ENCODE measurements around the gene CELF4.

The CELF4 gene

DNA sequence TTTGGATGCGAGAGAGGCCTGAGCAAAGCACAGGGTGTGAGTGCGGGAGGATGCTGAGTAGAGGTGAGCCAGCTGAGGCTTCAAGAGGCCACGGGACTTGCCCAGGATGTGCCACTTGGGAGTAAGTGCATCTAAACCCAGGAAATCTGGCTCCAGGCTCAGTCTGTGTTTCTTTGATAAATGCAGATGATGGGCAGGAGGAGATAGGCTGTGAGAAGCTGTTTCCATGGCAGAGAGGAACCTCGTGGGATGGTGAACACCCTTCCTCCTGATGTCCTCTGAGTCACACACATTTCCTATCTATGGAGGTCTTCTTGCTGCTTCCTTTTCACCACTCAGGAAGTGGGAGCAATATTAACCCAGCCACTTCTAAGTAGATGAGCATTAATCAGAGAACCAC is 38.4 kb upstream of the CELF4 start:
- TF ChIP-seq, protein P1, sequence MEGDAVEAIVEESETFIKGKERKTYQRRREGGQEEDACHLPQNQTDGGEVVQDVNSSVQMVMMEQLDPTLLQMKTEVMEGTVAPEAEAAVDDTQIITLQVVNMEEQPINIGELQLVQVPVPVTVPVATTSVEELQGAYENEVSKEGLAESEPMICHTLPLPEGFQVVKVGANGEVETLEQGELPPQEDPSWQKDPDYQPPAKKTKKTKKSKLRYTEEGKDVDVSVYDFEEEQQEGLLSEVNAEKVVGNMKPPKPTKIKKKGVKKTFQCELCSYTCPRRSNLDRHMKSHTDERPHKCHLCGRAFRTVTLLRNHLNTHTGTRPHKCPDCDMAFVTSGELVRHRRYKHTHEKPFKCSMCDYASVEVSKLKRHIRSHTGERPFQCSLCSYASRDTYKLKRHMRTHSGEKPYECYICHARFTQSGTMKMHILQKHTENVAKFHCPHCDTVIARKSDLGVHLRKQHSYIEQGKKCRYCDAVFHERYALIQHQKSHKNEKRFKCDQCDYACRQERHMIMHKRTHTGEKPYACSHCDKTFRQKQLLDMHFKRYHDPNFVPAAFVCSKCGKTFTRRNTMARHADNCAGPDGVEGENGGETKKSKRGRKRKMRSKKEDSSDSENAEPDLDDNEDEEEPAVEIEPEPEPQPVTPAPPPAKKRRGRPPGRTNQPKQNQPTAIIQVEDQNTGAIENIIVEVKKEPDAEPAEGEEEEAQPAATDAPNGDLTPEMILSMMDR (IDR thresholded peaks at IDR 0.05; ENCODE audit: low read depth, low read length) = no peak
- no peak for DNase-seq (ENCODE audit: low read depth, low spot score)
- no peak overlapping the region for H3K4me3 ChIP-seq (ENCODE audit: low read depth, low read length)
- in situ Hi-C loops (cut with HindIII; ENCODE audit: low sequenced_read_pairs) = no loop called here

DNA sequence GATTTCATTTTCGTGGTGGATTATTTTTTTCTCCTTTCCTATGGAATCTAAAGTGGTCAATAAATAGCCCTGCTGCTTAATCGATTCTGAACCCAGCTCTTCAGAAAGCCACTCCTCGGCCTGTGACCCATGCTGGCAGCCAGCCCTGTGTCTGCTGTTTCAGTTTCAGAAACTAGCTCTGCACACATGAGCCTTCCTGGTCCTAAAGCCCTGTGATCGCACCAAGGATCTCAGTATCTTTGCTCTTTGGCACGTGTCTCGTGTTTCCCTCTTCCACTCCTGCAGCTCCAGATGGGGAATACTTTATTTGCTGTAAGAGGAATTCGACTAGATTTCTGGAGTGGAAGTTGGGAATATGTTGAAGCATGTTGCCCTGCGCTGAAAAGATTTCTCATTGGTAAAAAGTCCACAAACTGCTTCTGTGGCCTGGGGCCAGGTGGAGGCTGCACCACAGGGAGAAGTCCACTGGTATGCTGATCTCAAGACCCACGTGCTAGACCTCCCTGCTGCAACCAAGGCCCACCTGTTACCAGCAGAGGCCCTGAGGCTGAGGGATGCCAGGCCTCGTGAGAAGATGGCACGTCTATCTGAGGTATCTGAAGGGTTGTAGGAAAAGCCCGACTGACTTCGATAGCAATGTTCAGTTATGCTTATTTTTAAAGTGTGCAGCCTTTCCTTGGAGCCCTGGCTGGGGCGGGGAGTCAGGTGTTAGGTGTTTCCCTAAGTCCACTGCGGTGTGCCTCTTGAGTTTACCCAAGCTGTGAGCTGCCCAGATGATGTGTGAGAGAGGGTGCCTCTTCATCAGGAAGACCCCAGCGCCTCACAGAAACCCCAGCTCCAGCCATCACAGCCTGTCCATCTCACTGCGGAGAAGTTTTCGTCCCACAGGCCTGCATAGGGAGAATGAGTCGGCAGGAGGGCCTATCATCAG is 33.6 kb upstream of the CELF4 start:
- TF ChIP-seq, protein P1 (IDR thresholded peaks at IDR 0.05; ENCODE audit: low read depth, low read length) = no peak
- no peak for DNase-seq (ENCODE audit: low read depth, low spot score)
- H3K4me3 ChIP-seq (ENCODE audit: low read depth, low read length) = no peak overlapping the region
- in situ Hi-C loops (cut with HindIII; ENCODE audit: low sequenced_read_pairs) = no loop called here

DNA sequence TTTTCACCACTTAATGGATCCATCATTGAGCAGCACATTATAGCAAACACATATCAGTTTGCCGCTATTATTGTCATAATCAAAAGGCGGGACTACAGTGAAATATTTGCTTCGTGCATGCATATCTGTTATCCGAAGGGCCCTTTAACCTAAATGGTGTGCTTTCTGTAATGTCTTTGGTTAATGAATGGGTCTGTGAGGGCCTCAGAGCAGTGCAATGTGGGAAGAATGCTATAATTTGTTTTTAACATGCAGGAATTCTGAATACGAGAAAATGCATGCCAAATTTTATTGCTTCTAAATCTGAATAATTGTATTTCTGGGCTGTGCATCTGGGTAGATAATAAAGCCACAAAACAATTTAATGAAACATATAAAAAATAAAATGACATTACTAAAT is 32.8 kb upstream of the CELF4 start:
- TF ChIP-seq, protein P1 (IDR thresholded peaks at IDR 0.05; ENCODE audit: low read depth, low read length) = no peak
- DNase-seq (ENCODE audit: low read depth, low spot score) = no peak
- in situ Hi-C loops (cut with HindIII; ENCODE audit: low sequenced_read_pairs) = no loop called here
- H3K4me3 ChIP-seq (ENCODE audit: low read depth, low read length) = no peak overlapping the region

DNA sequence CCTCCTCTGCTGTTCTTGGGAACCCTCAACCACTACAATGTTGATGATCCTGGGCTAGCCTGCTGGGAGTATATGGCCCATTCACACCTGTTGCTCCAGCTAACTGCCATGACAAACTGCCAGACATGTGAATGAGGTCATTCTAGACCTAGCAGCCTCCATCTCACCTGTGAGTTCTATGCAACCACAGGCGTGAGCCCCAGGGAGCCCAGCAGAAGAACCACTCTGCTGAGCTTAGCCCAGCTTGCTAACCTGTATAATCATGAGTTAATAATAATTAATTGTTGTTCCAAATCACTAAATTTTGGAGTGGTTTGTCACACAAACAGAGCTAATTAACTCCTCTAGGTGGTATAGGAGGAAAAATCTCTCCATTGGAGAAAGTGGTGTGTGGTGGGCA is 24.7 kb upstream of the CELF4 start:
- TF ChIP-seq, protein P1 (IDR thresholded peaks at IDR 0.05; ENCODE audit: low read depth, low read length) = no peak
- H3K4me3 ChIP-seq (ENCODE audit: low read depth, low read length) = no peak overlapping the region
- DNase-seq (ENCODE audit: low read depth, low spot score) = no peak
- in situ Hi-C loops (cut with HindIII; ENCODE audit: low sequenced_read_pairs) = no loop called here

DNA sequence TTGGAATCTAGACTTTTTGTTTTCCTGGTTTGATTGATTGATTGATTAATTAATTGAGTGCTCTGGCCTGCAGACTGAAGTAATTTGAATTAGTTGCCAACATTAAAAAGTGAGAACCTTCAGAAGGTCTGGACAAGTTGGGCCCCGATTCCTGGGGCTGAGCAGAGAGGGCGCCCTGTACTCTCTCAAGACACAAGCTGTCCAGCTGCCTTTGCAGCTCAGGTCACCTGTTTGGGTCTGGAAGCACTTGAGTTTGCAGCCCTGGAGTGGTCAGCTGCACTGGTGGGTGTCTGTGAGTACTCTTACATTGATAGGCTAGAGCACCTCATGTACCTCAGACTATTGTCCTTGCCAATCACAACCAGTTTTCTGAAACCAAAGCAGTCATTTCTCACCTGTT is 22.7 kb upstream of the CELF4 start:
- in situ Hi-C loops (cut with HindIII; ENCODE audit: low sequenced_read_pairs) = no loop called here
- DNase-seq (ENCODE audit: low read depth, low spot score) = no peak
- no peak overlapping the region for H3K4me3 ChIP-seq (ENCODE audit: low read depth, low read length)
- TF ChIP-seq, protein P1 (IDR thresholded peaks at IDR 0.05; ENCODE audit: low read depth, low read length) = no peak

DNA sequence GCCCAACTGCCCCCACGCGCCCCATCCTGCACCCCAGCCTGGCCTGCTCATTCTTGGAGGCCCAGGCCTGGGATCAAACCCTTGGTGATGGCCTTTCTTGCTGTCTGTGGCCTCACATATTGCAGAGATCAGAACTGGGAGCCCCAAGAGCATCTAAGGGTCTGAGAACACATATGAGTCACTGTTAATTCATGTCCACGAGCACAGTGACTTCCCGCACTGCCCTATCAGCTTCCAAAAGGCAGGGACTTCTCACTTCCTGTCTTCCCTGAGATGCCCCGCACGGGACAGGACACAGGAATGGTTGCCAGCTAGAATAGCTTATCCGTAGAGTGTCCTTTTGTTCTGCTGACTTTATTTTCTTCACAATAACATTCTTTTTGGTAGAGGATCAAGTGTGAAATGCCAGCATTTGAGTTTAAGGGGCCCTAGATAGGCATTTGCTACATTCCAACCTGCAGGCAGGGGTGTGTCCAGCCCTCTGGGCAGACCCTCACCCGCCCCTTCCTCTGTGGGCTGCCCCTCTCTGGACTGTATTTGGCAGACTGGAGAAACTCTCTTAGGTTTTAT is 21.1 kb upstream of the CELF4 start:
- in situ Hi-C loops (cut with HindIII; ENCODE audit: low sequenced_read_pairs) = no loop called here
- TF ChIP-seq, protein P1 (IDR thresholded peaks at IDR 0.05; ENCODE audit: low read depth, low read length) = no peak
- DNase-seq (ENCODE audit: low read depth, low spot score) = no peak
- no peak overlapping the region for H3K4me3 ChIP-seq (ENCODE audit: low read depth, low read length)
